Heart left ventricle (tissue), 16 donors: Measurements from ENCODE around the gene PLSCR1. TPM values are rescaled to one million over a fixed set of nuclear protein-coding genes. Genes with fewer than 3 reads are reported as not detected.

Experiments used
- ATAC-seq, 4 donors: fragments of 200-7000 bp; cut with Tn5 transposase; one replicate each; pipeline ENCODE4 v1.9.1; 2020 to 2022; ENCODE audit warnings: moderate library complexity in 4 of 4, mild to moderate bottlenecking in 3 of 4, moderate number of reproducible peaks in 1 of 4
- DNase-seq, 5 donors: peaks; one replicate each; pipeline ENCODE4 v3.0.0-alpha.2; 2020
- H3K27ac ChIP-seq, 12 donors: fragments of 200-600 bp; sonication (generic) in 4 of 12; one replicate each; pipeline versions ENCODE4 v1.5.0 to v1.8.0; 2016 to 2022; ENCODE audit warnings: mild to moderate bottlenecking in 2 of 12
- H3K27me3 ChIP-seq, 9 donors: fragments of 200-600 bp; sonication (generic) in 2 of 9; one replicate each; pipeline versions ENCODE4 v1.5.1 to v1.8.0; 2016 to 2022; ENCODE audit warnings: mild to moderate bottlenecking in 3 of 9
- H3K36me3 ChIP-seq, 9 donors: fragments of 200-600 bp; sonication (generic) in 2 of 9; one replicate each; pipeline versions ENCODE4 v1.5.0 to v1.8.0; 2018 to 2022; ENCODE audit warnings: mild to moderate bottlenecking in 2 of 9
- H3K4me1 ChIP-seq, 12 donors: fragments of 200-600 bp; sonication (generic) in 4 of 12; one replicate each; pipeline versions ENCODE4 v1.5.0 to v1.8.0; 2016 to 2022; ENCODE audit warnings: mild to moderate bottlenecking in 3 of 12
- H3K4me3 ChIP-seq, 12 donors: fragments of 200-600 bp; sonication (generic) in 4 of 12; one replicate each; pipeline versions ENCODE4 v1.5.0 to v1.8.0; 2017 to 2022; ENCODE audit warnings: mild to moderate bottlenecking in 9 of 12, moderate library complexity in 4 of 12
- H3K9me3 ChIP-seq, 12 donors: fragments of 200-600 bp; sonication (generic) in 4 of 12; one replicate each; pipeline versions ENCODE4 v1.5.0 to v1.8.0; 2016 to 2022; ENCODE audit warnings: mild to moderate bottlenecking in 1 of 12
- POLR2A ChIP-seq, 2 donors: fragments of 450-650 bp; IDR thresholded peaks; one replicate each; pipeline ENCODE4 v1.6.1; 2017; ENCODE audit warnings: antibody characterized with exemption in 2 of 2, mild to moderate bottlenecking in 2 of 2, moderate library complexity in 2 of 2
- WGBS, 4 donors: extraction: QIAGEN DNeasy Blood & Tissue Kit in 2 of 4; methylation state at CpG; one replicate each; pipeline versions ENCODE4 v1.1.5 to v1.1.7; 2013 to 2018; 5-methylcytosine and 5-hydroxymethylcytosine counted together
- intact Hi-C, 10 donors: fragments of 100-400 bp; cut with DNase I; formaldehyde crosslinking; loops; one replicate each; pipeline versions ENCODE4 v1.11.1 to v1.14.2; 2022
- polyA plus RNA-seq, 2 donors: library from polyadenylated mRNA; stranded (reverse); fragments of 200-250 nt; gene quantifications; one replicate each; pipeline ENCODE4 v1.2.3, GENCODE V29; 2013
- total RNA-seq, 9 donors: library from RNA; depleted of rRNA in 2 of 9; stranded (reverse); fragments of >200 nt in 2 of 9; fragmentation: NEBNext Ultra II Directional in 3 of 9; extraction: Animal tissue kit (Norgen Biotek cat#: 25700) in 3 of 9; gene quantifications; one replicate each; pipeline versions ENCODE4 v1.1.0 to v1.2.4, GENCODE V29; 2016 to 2023
- TF ChIP-seq, protein P1 (sequence below), 12 donors: fragments of 200-600 bp; sonication (generic) in 4 of 12; IDR thresholded peaks; one replicate each; pipeline versions ENCODE4 v1.5.0 to v1.8.0; 2018 to 2022; ENCODE audit warnings: antibody characterized with exemption in 12 of 12, mild to moderate bottlenecking in 5 of 12
- donor health status: ischemic (EF 13 %, LVEDD 7.1; RV severe dilation, severe dysfunction).
- donor health status: healthy with polysubstance abuse.
- donor health status: DM: no; HTN: yes; CAD: no.
- donor health status: DM: no; HTN: no; CAD: no.
- donor health status: ischemic (EF 25% LVEDD 6.9; RV normal size, moderate dysfunction).
- donor health status: ischemic (EF 25% LVEDD 5.7; RV mildly dilated, moderate dysfunction).
- donor health status: healthy.
- donor health status: DM: yes; HTN: yes; CAD: no.
- donor health status: ischemic (EF 35%, LVEDD 5.7; RV mildly dilated, moderate dysfunction).
- donor health status: nonischemic (EF 11% LVEDD 7.7; RV severe dilation, severe dysfunction).
- donor health status: DM: yes; HTN: yes; CAD: no.
- donor health status: PGD.
- donor health status: ischemic (EF 29% LVEDD 5.4; RV normal size, mild dysfunction).
- donor health status: nonischemic (EF 23%, LVEDD 6.1; RV moderate dilation, normal function).

Gene PLSCR1
- total and polyA plus RNA-seq, 11 donors: 6.9 to 113 (median 25.8) TPM

DNA sequence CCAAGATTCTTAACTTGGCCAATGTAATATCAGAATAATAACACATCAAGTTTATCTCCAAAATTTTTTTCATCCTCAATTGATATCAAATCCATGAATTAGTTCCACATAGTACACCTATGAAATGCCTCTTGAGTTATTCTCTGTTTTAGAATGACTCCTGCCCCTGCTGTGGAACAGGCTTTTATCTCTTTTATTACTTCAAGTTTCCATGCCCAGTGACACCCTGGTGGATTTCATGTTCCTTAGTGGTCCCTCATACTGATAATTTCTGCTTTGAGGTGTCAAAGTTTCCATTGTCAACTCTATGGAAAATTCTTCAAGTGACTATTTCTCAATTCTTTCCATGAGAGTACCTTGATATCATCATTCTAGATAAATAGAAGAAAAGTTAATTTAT, 24.6 kb downstream of the PLSCR1 start:
- Histone ChIP-seq H3K36me3 (peaks cover 0 to 95% (median 63%) of the 10 kb centered on the region in 9 donors), H3K4me3 (no peak overlapping the region), H3K9me3 (no peaks in the 10 kb centered on the region), H3K27me3 (no peaks in the 10 kb centered on the region), H3K27ac (no peak overlapping the region), H3K4me1 (peaks cover 0 to 13% (median under 1%) of the 10 kb centered on the region in 12 donors)
- TF ChIP-seq, protein P1, sequence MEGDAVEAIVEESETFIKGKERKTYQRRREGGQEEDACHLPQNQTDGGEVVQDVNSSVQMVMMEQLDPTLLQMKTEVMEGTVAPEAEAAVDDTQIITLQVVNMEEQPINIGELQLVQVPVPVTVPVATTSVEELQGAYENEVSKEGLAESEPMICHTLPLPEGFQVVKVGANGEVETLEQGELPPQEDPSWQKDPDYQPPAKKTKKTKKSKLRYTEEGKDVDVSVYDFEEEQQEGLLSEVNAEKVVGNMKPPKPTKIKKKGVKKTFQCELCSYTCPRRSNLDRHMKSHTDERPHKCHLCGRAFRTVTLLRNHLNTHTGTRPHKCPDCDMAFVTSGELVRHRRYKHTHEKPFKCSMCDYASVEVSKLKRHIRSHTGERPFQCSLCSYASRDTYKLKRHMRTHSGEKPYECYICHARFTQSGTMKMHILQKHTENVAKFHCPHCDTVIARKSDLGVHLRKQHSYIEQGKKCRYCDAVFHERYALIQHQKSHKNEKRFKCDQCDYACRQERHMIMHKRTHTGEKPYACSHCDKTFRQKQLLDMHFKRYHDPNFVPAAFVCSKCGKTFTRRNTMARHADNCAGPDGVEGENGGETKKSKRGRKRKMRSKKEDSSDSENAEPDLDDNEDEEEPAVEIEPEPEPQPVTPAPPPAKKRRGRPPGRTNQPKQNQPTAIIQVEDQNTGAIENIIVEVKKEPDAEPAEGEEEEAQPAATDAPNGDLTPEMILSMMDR (IDR thresholded peaks at IDR 0.05): no peak
- TF ChIP-seq POLR2A (IDR thresholded peaks at IDR 0.05): no peak
- ATAC-seq (no peak), DNase-seq (no peak)
- intact Hi-C loops: no loop called here

DNA sequence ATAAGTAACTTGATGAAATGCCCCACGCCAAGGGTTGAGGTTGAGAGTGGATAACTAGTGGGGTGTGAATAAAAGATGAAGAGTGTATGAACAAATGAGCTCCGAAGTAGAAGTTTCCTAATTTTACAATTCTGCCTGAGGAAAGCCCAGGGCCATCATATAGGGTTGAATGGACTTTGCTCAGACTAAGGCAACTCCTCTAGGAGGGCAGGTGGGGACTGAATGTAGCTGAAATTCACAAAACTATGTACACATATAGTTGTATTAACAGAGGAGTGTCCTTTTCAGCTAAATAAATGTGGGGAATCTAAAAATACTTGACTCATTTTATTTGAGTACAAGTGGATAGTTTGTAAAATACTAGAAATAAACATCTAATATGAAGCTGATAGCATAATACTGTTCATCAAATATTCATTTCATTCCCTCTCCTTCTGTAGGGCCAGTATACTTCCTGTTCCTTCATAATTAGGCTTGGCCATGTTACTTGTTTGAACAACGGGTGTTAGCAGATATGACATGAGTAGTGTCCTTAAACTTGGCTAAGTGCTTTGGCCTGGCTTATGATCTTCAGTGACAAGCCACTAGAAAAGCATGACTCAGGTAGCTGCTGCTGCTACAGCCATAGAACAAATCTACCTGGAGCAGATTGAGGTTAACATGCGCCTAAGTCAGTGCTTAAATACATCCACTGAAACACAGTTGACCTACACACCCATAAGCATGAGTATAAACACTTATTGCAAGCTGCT, 26.5 kb downstream of the PLSCR1 start:
- ATAC-seq: peak in 3 of 4 donors; percentile 66 to 73 (median 71)
- Histone ChIP-seq H3K4me3 (no peak overlapping the region), H3K4me1 (peaks cover 0 to 13% (median 1%) of the 10 kb centered on the region in 12 donors), H3K27ac (no peak overlapping the region), H3K36me3 (peaks cover 0 to 95% (median 63%) of the 10 kb centered on the region in 9 donors), H3K27me3 (no peaks in the 10 kb centered on the region), H3K9me3 (no peaks in the 10 kb centered on the region)
- intact Hi-C loops: no loop called here
- 56 to 67% (median 60%) methylated on average over 4 of the region's 4 CpGs for WGBS, 4 donors
- no peak for DNase-seq
- no peak for TF ChIP-seq POLR2A (IDR thresholded peaks at IDR 0.05)
- TF ChIP-seq, protein P1 (IDR thresholded peaks at IDR 0.05): no peak

DNA sequence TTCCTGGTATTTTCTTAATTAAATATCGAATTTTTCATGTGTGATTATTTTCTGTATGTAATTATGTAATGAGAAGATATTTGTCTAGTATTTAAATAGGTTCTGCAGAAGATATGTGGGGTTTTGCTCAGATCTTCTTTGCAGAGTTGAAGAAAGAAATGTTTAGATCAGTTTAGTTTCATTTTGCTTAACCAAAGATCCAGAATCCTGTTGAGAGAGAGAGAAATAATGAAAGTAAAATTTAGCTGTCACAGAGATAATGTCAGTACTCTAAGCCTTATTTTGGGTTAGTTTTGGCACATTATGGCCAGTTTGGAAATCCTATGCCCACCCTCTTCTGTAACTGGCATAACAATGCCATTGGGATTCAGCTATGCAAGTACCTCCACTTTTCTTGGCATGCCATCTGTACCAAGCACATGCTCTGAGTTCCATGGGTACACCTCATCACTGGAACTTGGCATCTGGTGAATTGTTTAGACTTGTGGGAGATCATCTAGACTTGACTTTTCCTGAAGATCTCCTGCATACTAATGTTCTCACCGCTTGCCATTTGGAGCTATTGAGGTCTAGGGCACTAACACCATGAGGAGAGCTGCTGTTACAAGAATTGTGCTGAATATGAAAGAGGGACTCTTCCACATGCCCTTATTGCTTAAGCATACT, 30.9 kb downstream of the PLSCR1 start:
- no peak for ATAC-seq
- peaks cover 0 to 61% (median 29%) of the 10 kb centered on the region in 9 donors for H3K36me3 ChIP-seq
- H3K9me3 ChIP-seq: no peaks in the 10 kb centered on the region
- TF ChIP-seq, protein P1 (IDR thresholded peaks at IDR 0.05): no peak
- no peak for TF ChIP-seq POLR2A (IDR thresholded peaks at IDR 0.05)
- no peak for DNase-seq
- no peak overlapping the region for H3K4me3 ChIP-seq
- 90 to 95% (median 94%) methylated on average over 2 of the region's 2 CpGs for WGBS, 4 donors
- intact Hi-C loops: no loop called here
- peaks cover 0 to 13% (median 1%) of the 10 kb centered on the region in 12 donors for H3K4me1 ChIP-seq
- H3K27ac ChIP-seq: peak overlapping the region in 1 of 12 donors; percentile 0
- H3K27me3 ChIP-seq: no peaks in the 10 kb centered on the region

DNA sequence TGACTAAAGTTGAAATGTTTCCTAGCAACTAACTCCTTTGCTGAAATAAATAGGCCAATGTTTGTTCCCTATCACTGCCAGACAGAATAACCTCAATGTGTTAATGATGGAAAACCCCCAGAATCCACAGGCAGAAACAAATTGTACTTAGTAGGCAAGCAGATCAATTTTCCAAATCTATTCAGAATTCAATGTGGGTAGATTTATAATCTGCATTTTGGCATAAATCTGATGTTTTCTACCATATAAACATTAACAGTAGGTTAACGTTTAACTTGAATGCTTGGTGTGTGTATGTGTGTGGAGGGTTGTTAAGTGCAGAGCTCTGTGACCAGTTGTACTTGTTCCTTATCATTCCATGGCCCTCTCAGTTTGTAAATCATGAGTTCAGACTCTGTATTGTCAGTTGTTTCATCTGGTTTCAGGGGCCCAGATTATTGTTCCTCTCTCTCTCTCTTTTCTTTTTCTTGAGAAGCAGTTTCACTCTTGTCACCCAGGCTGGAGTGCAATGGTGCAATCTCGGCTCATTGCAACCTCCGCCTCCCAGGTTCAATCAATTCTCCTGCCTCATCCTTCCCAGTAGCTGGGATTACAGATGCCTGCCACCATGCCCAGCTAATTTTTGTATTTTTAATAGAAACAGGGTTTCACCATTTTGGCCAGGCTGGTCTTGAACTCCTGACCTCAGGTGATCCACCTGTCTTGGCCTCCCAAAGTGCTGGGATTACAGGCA, 32.8 kb downstream of the PLSCR1 start:
- H3K27me3 ChIP-seq: no peaks in the 10 kb centered on the region
- intact Hi-C loops: no loop called here
- peaks cover 0 to 28% (median 5%) of the 10 kb centered on the region in 12 donors for H3K4me1 ChIP-seq
- H3K4me3 ChIP-seq: no peak overlapping the region
- H3K36me3 ChIP-seq: peaks cover 0 to 41% (median 25%) of the 10 kb centered on the region in 9 donors
- no peaks in the 10 kb centered on the region for H3K9me3 ChIP-seq
- ATAC-seq (no peak), DNase-seq (no peak)
- TF ChIP-seq, protein P1 (IDR thresholded peaks at IDR 0.05): no peak
- TF ChIP-seq POLR2A (IDR thresholded peaks at IDR 0.05): no peak
- H3K27ac ChIP-seq: no peak overlapping the region
- 91 to 95% (median 92%) methylated on average over 3 of the region's 3 CpGs for WGBS, 4 donors
